ENCODE data around the gene RPS25. TPM values are rescaled to one million over a fixed set of nuclear protein-coding genes. Genes with fewer than 3 reads are reported as not detected.

Gene RPS25
- total and polyA plus RNA-seq, 10 of the 15 experiments (the other 5 are each of a cell fraction or from before 2014, with no cell fraction given) = 886 to 3,746 (median 3,066) TPM

DNA sequence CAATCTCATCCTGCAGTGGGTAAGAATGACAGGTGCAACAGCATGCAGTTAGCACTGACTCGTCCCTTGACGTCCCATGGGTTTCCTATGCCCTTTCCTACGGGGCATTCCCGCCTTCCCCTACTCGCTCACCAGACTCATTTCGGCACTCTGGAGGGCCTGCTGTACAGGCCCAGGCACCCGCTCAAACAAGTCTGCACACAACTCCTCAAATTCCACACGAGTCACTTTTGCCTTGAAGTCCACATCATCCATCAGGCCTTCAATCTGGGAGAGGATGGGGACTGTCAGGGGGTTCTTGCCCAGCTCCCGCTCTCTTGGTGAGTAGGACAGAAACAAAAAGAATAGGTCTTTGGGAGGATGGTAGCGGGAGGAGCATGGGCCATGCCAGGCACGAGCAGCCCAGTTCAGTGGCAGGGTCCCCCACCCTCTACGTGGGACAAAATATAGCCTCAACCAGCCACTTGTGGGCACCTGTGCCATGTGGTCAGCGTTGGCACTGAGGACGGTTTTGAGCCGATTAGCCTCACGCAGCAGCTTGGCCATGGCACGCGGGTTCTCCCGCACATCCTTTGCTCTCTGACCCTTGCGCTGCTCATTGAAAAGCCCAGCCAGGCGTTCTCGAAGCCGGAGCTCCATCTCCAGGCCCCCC is 34.1 kb upstream of the RPS25 start:
- intact Hi-C loops (cut with micrococcal nuclease; ENCODE audit: unreplicated experiment) = no loop called here
- Histone ChIP-seq H3K27me3 (replicated peaks in 1 of 2; ENCODE audit: control insufficient read depth in 2 of 2, insufficient read depth in 2 of 2, low read length in 1 of 2) (no peaks in the 10 kb centered on the region), H3K79me2 (ENCODE audit: control insufficient read depth, insufficient read depth, low read length) (peaks cover 37% of the 10 kb centered on the region), H4K20me1 (ENCODE audit: control insufficient read depth, insufficient read depth) (no peaks in the 10 kb centered on the region), H3K9me3 (replicated peaks; ENCODE audit: control insufficient read depth, insufficient read depth, low read length) (no peaks in the 10 kb centered on the region), H3K9ac (ENCODE audit: control insufficient read depth, insufficient read depth, low read length) (peak overlapping the region; percentile 24; the same call in 1 of the 2 replicates), H3K4me1 (ENCODE audit: control insufficient read depth, insufficient read depth, low read length) (peaks cover 33% of the 10 kb centered on the region), H3K27ac (ENCODE audit: control insufficient read depth, insufficient read depth) (peak overlapping the region; percentile 71), H3K4me3 (peak overlapping the region; percentile 43; the same call in 1 of the 2 replicates), H3K4me2 (ENCODE audit: control insufficient read depth, insufficient read depth) (peak overlapping the region; percentile 61), H3K36me3 (ENCODE audit: control insufficient read depth in 2 of 2, insufficient read depth in 2 of 2, low read length in 1 of 2) (peaks cover 39% of the 10 kb centered on the region in 2 experiments), H2AFZ (ENCODE audit: control insufficient read depth, low read depth, low read length) (peak overlapping the region; percentile 9; the same call in 1 of the 2 replicates)
- in situ Hi-C loops (cut with MboI) = no loop called here
- no TSS peak for BruUV-seq (replicated peaks)
- 64% methylated on average over 23 of the region's 23 CpGs for WGBS (ENCODE audit: insufficient coverage, insufficient replicate concordance, low lambda C conversion rate, missing lambda C conversion rate)
- ChIA-PET SMC1A (ENCODE audit: uncharacterized antibody, unreplicated experiment) (interaction anchor here (0.6 to 1.6 kb wide), 4 partner anchors 9 to 263 kb away, joined by 3 to 6 read pairs (median 4); partner anchors contain the start of gene VPS11), RAD21 (ENCODE audit: unreplicated experiment) (interaction anchor here (0.8 to 2.8 kb wide), 5 partner anchors 14 to 269 kb away, joined by 3 to 20 read pairs (median 4); partner anchors contain the start of genes HMBS and VPS11), POLR2A (interaction anchor here (0.6 to 2.3 kb wide), 10 partner anchors 9 to 57 kb away, joined by 3 to 14 read pairs (median 6); partner anchors contain the start of genes HMBS, RPS25, TRAPPC4 and VPS11), CTCF (interaction anchor here (0.9 to 1.9 kb wide), 5 partner anchors 15 to 41 kb away, joined by 3 to 6 read pairs (median 4); partner anchors contain the start of genes RPS25, SLC37A4, TRAPPC4 and VPS11)
- no peak for FAIRE-seq
- DNase-seq (ENCODE audit: low read depth, low spot score) = no peak
- no peak for ATAC-seq
- TF ChIP-seq WRNIP1 (IDR thresholded peaks at IDR 0.05; ENCODE audit: borderline replicate concordance, low read depth, low read length) (no peak), EED (IDR thresholded peaks at IDR 0.05; ENCODE audit: low read depth) (peak; percentile 72; the same call in 1 of the 2 replicates), GATAD2B (conservative IDR thresholded peaks at IDR 0.05; ENCODE audit: low read depth) (no peak; the same call in 1 of the 2 replicates), HDAC6 (IDR thresholded peaks at IDR 0.05; ENCODE audit: unreplicated experiment) (no peak), MEF2B (IDR thresholded peaks at IDR 0.05; ENCODE audit: partially characterized antibody, poor library complexity, severe bottlenecking) (peak; percentile 24), IKZF2 (IDR thresholded peaks at IDR 0.05) (0 out of 4 replicates have a peak, but pooled peaks of 1 of the 2 experiments have one; percentile 20), RELA (IDR thresholded peaks at IDR 0.05; ENCODE audit: borderline replicate concordance, partially characterized antibody) (peak; percentile 2), STAT3 (IDR thresholded peaks at IDR 0.05; ENCODE audit: low read depth, low read length) (no peak), POLR2A (IDR thresholded peaks at IDR 0.05; ENCODE audit: low read depth, low read length) (no peak), EZH2 (IDR thresholded peaks at IDR 0.05; ENCODE audit: borderline replicate concordance, control insufficient read depth, low read depth, low read length) (no peak), SUZ12 (IDR thresholded peaks at IDR 0.05; ENCODE audit: unreplicated experiment) (no peak)
- TF ChIP-seq, protein P1, sequence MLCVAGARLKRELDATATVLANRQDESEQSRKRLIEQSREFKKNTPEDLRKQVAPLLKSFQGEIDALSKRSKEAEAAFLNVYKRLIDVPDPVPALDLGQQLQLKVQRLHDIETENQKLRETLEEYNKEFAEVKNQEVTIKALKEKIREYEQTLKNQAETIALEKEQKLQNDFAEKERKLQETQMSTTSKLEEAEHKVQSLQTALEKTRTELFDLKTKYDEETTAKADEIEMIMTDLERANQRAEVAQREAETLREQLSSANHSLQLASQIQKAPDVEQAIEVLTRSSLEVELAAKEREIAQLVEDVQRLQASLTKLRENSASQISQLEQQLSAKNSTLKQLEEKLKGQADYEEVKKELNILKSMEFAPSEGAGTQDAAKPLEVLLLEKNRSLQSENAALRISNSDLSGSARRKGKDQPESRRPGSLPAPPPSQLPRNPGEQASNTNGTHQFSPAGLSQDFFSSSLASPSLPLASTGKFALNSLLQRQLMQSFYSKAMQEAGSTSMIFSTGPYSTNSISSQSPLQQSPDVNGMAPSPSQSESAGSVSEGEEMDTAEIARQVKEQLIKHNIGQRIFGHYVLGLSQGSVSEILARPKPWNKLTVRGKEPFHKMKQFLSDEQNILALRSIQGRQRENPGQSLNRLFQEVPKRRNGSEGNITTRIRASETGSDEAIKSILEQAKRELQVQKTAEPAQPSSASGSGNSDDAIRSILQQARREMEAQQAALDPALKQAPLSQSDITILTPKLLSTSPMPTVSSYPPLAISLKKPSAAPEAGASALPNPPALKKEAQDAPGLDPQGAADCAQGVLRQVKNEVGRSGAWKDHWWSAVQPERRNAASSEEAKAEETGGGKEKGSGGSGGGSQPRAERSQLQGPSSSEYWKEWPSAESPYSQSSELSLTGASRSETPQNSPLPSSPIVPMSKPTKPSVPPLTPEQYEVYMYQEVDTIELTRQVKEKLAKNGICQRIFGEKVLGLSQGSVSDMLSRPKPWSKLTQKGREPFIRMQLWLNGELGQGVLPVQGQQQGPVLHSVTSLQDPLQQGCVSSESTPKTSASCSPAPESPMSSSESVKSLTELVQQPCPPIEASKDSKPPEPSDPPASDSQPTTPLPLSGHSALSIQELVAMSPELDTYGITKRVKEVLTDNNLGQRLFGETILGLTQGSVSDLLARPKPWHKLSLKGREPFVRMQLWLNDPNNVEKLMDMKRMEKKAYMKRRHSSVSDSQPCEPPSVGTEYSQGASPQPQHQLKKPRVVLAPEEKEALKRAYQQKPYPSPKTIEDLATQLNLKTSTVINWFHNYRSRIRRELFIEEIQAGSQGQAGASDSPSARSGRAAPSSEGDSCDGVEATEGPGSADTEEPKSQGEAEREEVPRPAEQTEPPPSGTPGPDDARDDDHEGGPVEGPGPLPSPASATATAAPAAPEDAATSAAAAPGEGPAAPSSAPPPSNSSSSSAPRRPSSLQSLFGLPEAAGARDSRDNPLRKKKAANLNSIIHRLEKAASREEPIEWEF (IDR thresholded peaks at IDR 0.05; ENCODE audit: insufficient replicate concordance, low read depth, low read length) = no peak
- TF ChIP-seq, protein P2, sequence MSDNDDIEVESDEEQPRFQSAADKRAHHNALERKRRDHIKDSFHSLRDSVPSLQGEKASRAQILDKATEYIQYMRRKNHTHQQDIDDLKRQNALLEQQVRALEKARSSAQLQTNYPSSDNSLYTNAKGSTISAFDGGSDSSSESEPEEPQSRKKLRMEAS (IDR thresholded peaks at IDR 0.05; ENCODE audit: low read depth, low read length) = peak; percentile 61; the same call in 1 of the 2 replicates
- TF ChIP-seq, protein P3, sequence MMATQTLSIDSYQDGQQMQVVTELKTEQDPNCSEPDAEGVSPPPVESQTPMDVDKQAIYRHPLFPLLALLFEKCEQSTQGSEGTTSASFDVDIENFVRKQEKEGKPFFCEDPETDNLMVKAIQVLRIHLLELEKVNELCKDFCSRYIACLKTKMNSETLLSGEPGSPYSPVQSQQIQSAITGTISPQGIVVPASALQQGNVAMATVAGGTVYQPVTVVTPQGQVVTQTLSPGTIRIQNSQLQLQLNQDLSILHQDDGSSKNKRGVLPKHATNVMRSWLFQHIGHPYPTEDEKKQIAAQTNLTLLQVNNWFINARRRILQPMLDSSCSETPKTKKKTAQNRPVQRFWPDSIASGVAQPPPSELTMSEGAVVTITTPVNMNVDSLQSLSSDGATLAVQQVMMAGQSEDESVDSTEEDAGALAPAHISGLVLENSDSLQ (IDR thresholded peaks at IDR 0.05) = peak; percentile 56; the same call in 1 of the 2 replicates
